ENCODE measurements around the gene SKOR2. TPM values are rescaled to one million over a fixed set of nuclear protein-coding genes. Genes with fewer than 3 reads are reported as not detected.

Gene SKOR2
- total RNA-seq, result not detected in 2 replicates

DNA sequence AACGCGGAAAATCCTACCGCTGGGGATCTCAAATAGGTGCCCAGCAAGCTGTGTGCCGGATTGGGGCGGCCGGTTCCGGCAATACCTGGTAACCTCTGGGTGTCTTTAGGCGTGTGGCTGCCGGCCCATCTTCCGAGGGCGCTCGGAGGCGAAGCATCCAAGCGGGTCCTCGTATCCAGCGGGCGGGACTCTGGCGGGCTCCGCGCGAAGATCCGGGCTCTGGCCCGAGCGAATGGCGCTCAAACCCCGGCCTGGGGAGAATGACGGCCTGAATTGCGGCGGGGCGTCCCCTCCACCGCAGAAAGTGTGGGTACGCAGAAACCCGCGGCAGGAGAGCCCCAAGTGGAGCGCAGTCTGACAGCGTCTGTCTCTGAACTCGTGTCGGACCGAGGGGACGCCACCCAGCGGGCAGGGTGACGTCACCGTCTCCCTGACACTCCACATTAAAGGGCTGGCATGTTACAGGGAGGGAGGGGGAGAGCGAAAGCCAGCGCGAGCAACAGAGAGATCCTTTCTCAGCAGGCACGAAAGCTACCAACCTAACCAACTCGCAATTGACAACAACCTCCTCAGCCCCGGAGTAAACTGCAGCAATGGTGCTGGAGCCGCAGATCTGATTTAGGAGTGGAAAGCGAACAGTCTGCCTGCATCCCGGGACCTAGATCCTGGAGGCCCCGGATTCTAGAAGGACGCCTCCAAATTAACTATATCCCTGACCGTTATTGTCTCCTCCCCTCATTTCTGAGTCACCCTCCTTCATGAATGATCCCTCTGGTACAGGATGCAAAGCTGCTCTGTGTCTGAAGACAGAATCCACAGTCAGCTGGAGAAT lies at the start of gene SKOR2:
Gene SKOR2, minus strand, starts transcription at position 372 of the 832 bp plus-strand sequence. CDS start 2,477 bp downstream, outside the sequence.

DNA sequence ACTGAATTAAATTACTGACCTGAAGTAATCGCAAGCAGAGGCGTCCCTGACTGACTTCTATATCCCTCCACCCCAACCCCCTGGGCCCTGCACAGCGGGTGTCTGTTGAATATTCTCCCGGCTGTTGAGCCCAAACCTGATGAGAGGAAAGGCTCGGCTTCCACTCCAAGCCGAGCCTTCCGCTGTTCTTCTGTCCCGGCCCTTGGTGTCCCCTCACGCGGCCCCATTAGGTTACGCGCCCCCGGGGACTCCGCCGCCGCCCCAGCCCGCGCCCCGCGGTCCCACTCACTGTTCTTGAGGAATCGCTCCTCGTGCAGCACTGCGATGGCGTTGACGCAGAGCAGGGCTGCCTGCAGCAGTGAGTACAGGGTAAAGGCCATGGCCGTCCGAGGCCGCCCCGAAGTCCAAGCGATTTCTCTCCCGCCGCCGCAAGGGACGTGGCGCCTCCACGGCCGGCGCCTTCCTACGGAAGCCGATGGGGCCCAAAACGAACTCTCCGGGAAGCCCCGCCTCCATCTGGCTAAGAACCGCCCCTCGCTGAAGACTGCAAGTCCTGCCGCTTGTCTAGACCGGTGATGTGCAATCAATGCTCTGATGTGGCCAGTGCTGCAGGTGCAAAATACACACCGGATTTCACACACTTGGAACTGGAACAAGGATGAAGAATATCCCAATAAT lies 75.4 kb downstream of the SKOR2 start, which contains the start of gene IER3IP1:
Gene IER3IP1, minus strand, starts transcription at position 467 of the 678 bp plus-strand sequence. Its CDS starts 87 bp downstream, at position 380.

Small RNAs within 50 kb of the gene (small RNA-seq; reads per million reads assigned to genes)
- gene RNU6-1131P, result not detected

Other genes starting within 250 kb of the SKOR2 start
- not detected in 2 replicates for gene ELOA2, start 216.0 kb downstream of the SKOR2 start, total RNA-seq
- 10.5 and 11.0 TPM in 2 replicates for gene HDHD2, start 101.2 kb downstream of the SKOR2 start, total RNA-seq
- gene IER3IP1, start 75.3 kb downstream of the SKOR2 start, total RNA-seq, result 16.6 and 18.8 TPM in 2 replicates